RPMI7951 (cell line): ENCODE measurements around the gene ZNF692. TPM values are rescaled to one million over a fixed set of nuclear protein-coding genes. Genes with fewer than 3 reads are reported as not detected.
"Not testable (repeated sequence)": the region's sequence is repeated elsewhere in the genome, so short reads cannot be mapped to it uniquely, and the experiment has no call there.

Experiments
- DNase-seq: peaks from one replicate; pipeline ENCODE4 v3.0.0-alpha.2; 2012; ENCODE audit warnings: low read depth
- total RNA-seq: library from RNA; depleted of rRNA; stranded (reverse); fragments of >200 nt; shearing (Covaris generic); gene quantifications from 2 replicates; pipeline ENCODE4 v1.2.3, GENCODE V29; 2014; rRNA removed

The ZNF692 gene
- 13.2 and 14.8 TPM in 2 replicates for total RNA-seq

- peak; percentile 95 for DNase-seq
Observed at GRCh38 chr1:248858891-248859889, at the start of gene ZNF692. Gene ZNF692, minus strand, starts transcription at chr1:248859085. Its CDS starts 776 bp downstream, at chr1:248858309.

- DNase-seq = no peak
Observed at GRCh38 chr1:248906753-248907661, 48.1 kb upstream of the ZNF692 start.

GRCh38 chr1:248906009-248906752, 47.3 kb upstream of the ZNF692 start, which contains the start of gene PGBD2:
Gene PGBD2, plus strand, starts transcription at chr1:248906235. Its CDS starts 7,628 bp downstream, at chr1:248913863.
- DNase-seq = peak; percentile 87

- DNase-seq = no peak
Observed at GRCh38 chr1:248905662-248906008, 46.8 kb upstream of the ZNF692 start.

- no peak for DNase-seq
Observed at GRCh38 chr1:248904437-248905216, 45.7 kb upstream of the ZNF692 start.

GRCh38 chr1:248901578-248901977, 42.7 kb upstream of the ZNF692 start:
- DNase-seq = no peak

GRCh38 chr1:248900637-248901036, 41.8 kb upstream of the ZNF692 start:
- no peak for DNase-seq

GRCh38 chr1:248897412-248898337, 38.8 kb upstream of the ZNF692 start:
- DNase-seq = no peak

- no peak for DNase-seq
Observed at GRCh38 chr1:248894837-248895236, 36.0 kb upstream of the ZNF692 start.

- DNase-seq = no peak
Observed at GRCh38 chr1:248892590-248892989, 33.7 kb upstream of the ZNF692 start.

GRCh38 chr1:248891758-248892157, 32.9 kb upstream of the ZNF692 start:
- DNase-seq = no peak

- DNase-seq = no peak
Observed at GRCh38 chr1:248890549-248891498, 31.9 kb upstream of the ZNF692 start.

GRCh38 chr1:248889914-248890243, 31.0 kb upstream of the ZNF692 start:
- not testable (repeated sequence) for DNase-seq

- DNase-seq = peak; percentile 64
Observed at GRCh38 chr1:248886237-248886895, 27.5 kb upstream of the ZNF692 start.

GRCh38 chr1:248885646-248886045, 26.8 kb upstream of the ZNF692 start:
- no peak for DNase-seq

GRCh38 chr1:248884632-248885295, 25.9 kb upstream of the ZNF692 start:
- DNase-seq = no peak

GRCh38 chr1:248882427-248882826, 23.5 kb upstream of the ZNF692 start:
- DNase-seq = not testable (repeated sequence)
